T-helper 2 cell treated with Interferon-gamma antibody and Interleukin-4, amounts not matched to agents 5 μg/mL and 100 μg/mL, for 36 hours (primary cell): Measurements from ENCODE around the gene FAM177B.
"Not testable (repeated sequence)": the region's sequence is repeated elsewhere in the genome, so short reads cannot be mapped to it uniquely, and the experiment has no call there.

Experiments used
- DNase-seq: peaks from one replicate; pipeline ENCODE4 v3.0.0; 2021; ENCODE audit warnings: low spot score
- H3K27ac Mint-ChIP-seq: one replicate; pipeline ENCODE4 v1.8.0; 2021; ENCODE audit warnings: mild to moderate bottlenecking, mixed read lengths
- H3K27me3 Mint-ChIP-seq: one replicate; pipeline ENCODE4 v1.8.0; 2021; ENCODE audit warnings: low read depth, mixed read lengths
- H3K36me3 Mint-ChIP-seq: one replicate; pipeline ENCODE4 v1.8.0; 2021; ENCODE audit warnings: low read depth, mixed read lengths
- H3K4me1 Mint-ChIP-seq: one replicate; pipeline ENCODE4 v1.8.0; 2021; ENCODE audit warnings: low read depth, mixed read lengths
- H3K4me3 Mint-ChIP-seq: one replicate; pipeline ENCODE4 v1.8.0; 2022; ENCODE audit warnings: mild to moderate bottlenecking, moderate library complexity, mixed read lengths
- H3K9me3 Mint-ChIP-seq: one replicate; pipeline ENCODE4 v1.8.0; 2021; ENCODE audit warnings: mixed read lengths

FAM177B gene

DNA sequence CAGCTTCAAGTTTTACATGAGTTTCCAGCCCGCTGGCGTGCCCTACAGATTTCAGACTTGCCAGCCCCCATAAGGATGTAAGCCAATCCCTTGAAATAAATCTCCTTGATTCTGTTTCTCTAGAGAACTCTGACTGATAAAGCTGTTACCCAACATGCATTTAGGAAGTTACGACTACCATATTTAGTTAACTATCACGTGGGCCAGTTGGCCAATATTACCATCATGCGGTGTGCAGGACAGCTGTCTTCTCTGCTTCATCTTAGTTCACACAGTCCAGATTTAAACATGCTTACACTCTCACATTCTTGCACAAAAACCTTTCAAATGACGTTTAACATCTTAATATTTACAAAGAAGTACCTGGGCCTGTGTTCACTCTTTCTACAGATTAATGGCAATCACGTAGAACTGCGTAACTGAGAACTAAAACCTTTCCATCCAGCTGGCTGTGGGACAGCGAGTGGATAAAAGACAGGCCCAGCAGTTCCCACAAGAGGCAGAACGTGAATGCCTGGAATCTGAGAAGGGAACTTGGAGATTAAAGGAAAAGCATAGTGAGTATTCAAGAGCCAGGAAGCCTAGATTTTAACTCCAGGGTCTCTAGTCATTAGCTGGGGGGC lies 20.8 kb downstream of the FAM177B start:
- no peak for DNase-seq
- Mint-ChIP-seq H3K4me1 (no peaks in the 10 kb centered on the region), H3K27me3 (peaks cover 2% of the 10 kb centered on the region), H3K27ac (no peak overlapping the region), H3K4me3 (no peak overlapping the region), H3K36me3 (no peaks in the 10 kb centered on the region), H3K9me3 (peaks cover 5% of the 10 kb centered on the region)

DNA sequence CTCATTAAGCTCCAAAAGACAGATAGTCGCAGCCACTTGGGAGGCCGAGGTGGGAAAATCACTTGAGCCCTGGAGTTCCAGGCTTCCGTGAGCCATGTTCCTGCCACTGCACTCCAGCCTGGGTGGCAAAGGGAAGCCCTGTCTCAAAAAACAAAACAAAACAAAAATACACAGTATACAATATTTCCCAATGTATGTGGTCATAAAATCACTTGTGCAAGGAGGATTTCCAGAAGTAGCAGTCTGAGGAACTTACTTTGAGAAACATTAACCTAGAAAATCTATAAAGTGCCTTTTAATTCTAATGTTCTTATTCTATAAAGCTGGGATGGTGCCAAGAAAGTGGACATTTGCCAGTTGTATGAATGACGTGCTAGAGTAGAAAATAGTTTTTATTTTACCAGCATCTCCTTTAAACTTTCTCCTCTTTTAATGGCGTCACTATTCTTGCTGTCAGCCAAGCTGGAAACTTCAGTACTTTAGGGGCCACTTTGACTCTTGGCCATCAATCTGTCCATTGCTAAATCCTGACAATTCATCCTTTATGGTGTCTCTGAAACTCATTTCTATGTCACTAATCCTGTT lies 22.5 kb downstream of the FAM177B start:
- Mint-ChIP-seq H3K36me3 (no peaks in the 10 kb centered on the region), H3K27me3 (peaks cover 2% of the 10 kb centered on the region), H3K4me1 (no peaks in the 10 kb centered on the region), H3K9me3 (peaks cover 13% of the 10 kb centered on the region), H3K4me3 (no peak overlapping the region), H3K27ac (no peak overlapping the region)
- no peak for DNase-seq

- no peak overlapping the region for H3K4me3 Mint-ChIP-seq
- H3K27me3 Mint-ChIP-seq, result peaks cover 2% of the 10 kb centered on the region
- no peaks in the 10 kb centered on the region for H3K4me1 Mint-ChIP-seq
- no peak overlapping the region for H3K27ac Mint-ChIP-seq
- DNase-seq, result no peak
- no peaks in the 10 kb centered on the region for H3K36me3 Mint-ChIP-seq
- peaks cover 13% of the 10 kb centered on the region for H3K9me3 Mint-ChIP-seq
Measured at GRCh38 chr1:222761083-222761482, 24.1 kb downstream of the FAM177B start.

DNA sequence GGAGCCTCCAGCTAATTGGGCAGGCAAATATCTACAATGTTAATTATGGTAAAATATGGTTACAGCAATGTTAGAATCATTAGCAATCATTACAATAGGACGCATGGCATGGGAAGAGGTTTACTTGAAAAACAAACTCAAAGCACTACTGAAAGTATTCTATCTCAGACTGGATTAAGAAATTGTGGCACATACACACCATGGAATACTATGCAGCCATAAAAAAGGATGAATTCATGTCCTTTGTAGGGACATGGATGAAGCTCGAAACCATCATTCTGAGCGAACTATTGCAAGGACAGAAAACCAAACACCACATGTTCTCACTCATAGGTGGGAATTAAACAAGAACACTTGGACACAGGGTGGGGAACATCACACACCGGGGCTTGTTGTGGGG lies 25.2 kb downstream of the FAM177B start:
- DNase-seq, H3K4me1 Mint-ChIP-seq, H3K27ac Mint-ChIP-seq, H3K27me3 Mint-ChIP-seq, H3K36me3 Mint-ChIP-seq, H3K4me3 Mint-ChIP-seq: not testable (repeated sequence)
- peaks cover 13% of the 10 kb centered on the region for H3K9me3 Mint-ChIP-seq

GRCh38 chr1:222767152-222767571 lies 30.2 kb downstream of the FAM177B start:
- Mint-ChIP-seq H3K9me3 (peaks cover 31% of the 10 kb centered on the region), H3K4me3 (no peak overlapping the region), H3K27me3 (no peaks in the 10 kb centered on the region), H3K27ac (no peak overlapping the region), H3K36me3 (no peaks in the 10 kb centered on the region), H3K4me1 (no peaks in the 10 kb centered on the region)
- DNase-seq, result no peak

DNA sequence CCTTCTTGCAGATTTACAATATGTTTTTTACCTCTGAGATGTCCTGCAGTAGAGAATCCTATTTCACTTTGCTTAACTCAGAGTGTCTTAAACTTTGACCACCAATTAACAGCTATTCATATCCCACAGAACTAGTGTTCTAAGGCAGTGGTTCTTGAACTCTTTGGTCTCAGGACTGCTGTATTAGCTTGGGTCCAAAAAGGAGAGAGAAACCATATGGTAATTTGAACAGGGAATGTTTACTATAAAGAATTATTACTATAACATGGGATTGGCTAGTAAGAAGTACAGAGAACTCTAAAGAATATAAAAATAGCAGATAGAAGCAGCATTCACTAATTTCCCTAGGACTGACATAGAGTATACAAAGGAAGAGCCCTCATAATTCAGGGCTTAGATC lies 31.6 kb downstream of the FAM177B start:
- Mint-ChIP-seq H3K36me3 (no peaks in the 10 kb centered on the region), H3K4me1 (no peaks in the 10 kb centered on the region), H3K9me3 (peaks cover 29% of the 10 kb centered on the region), H3K27ac (no peak overlapping the region), H3K27me3 (no peaks in the 10 kb centered on the region), H3K4me3 (no peak overlapping the region)
- no peak for DNase-seq

- Mint-ChIP-seq H3K9me3 (peaks cover 24% of the 10 kb centered on the region), H3K36me3 (no peaks in the 10 kb centered on the region), H3K27me3 (no peaks in the 10 kb centered on the region), H3K4me1 (no peaks in the 10 kb centered on the region), H3K27ac (no peak overlapping the region), H3K4me3 (no peak overlapping the region)
- DNase-seq, result no peak
Measured at GRCh38 chr1:222769181-222769580, 32.2 kb downstream of the FAM177B start.

DNA sequence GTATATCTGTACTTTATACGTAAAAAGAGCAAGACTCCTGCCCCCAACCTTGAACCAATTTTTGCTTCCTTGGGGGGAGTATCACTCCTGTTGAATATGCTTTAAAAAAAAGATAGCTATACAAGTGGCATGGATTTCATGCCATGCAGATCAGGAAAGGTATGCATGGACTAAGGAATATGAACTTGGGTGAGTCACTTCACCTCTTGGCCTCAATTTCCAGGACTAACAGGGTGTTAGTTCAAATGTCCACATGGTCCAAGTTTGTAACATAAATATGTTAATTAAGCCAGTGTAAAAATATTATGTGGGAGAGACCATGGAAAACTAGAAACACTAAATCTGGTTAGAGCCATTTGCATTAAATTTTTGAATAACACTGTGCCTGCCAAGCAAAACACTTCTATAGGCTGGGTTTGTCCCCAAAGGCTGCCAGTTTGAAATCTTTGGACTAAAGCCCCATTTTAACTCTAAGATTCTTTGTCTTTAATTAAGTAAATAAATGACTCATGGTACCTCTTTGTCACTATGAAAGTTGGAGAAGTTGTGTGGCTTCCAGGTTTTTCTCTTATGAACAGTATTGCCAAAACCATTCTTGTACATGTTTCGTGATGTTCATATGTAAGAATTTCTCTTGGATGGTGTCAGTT lies 33.1 kb downstream of the FAM177B start:
- Mint-ChIP-seq H3K4me1 (no peaks in the 10 kb centered on the region), H3K36me3 (no peaks in the 10 kb centered on the region), H3K4me3 (no peak overlapping the region), H3K27me3 (peaks cover 7% of the 10 kb centered on the region), H3K9me3 (peaks cover 21% of the 10 kb centered on the region), H3K27ac (no peak overlapping the region)
- DNase-seq, result no peak

DNA sequence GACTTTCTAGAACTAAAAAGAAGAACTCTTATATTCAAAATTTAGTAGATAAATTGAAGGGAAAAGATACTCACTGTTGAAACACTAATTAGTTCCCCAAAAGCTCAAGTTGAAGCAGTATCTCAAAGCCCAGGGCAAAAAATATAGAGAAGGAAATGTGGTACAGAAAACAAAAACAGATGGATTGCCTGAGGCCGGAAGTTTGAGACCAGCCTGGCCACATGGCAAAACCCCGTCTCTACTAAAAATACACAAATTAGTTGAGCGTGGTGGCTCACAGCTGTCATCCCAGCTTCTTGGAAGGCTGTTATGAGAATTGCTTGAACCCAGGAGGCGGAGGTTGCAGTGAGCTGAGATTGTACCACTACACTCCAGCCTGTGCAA lies 36.0 kb downstream of the FAM177B start:
- no peak for DNase-seq
- Mint-ChIP-seq H3K27ac (no peak overlapping the region), H3K27me3 (peaks cover 9% of the 10 kb centered on the region), H3K9me3 (peaks cover 19% of the 10 kb centered on the region), H3K36me3 (no peaks in the 10 kb centered on the region), H3K4me3 (no peak overlapping the region), H3K4me1 (no peaks in the 10 kb centered on the region)

GRCh38 chr1:222777463-222777862 lies 40.5 kb downstream of the FAM177B start:
- peaks cover 17% of the 10 kb centered on the region for H3K27me3 Mint-ChIP-seq
- H3K4me1 Mint-ChIP-seq, result no peaks in the 10 kb centered on the region
- H3K4me3 Mint-ChIP-seq, result no peak overlapping the region
- H3K36me3 Mint-ChIP-seq, result no peaks in the 10 kb centered on the region
- no peaks in the 10 kb centered on the region for H3K9me3 Mint-ChIP-seq
- no peak overlapping the region for H3K27ac Mint-ChIP-seq
- no peak for DNase-seq

DNA sequence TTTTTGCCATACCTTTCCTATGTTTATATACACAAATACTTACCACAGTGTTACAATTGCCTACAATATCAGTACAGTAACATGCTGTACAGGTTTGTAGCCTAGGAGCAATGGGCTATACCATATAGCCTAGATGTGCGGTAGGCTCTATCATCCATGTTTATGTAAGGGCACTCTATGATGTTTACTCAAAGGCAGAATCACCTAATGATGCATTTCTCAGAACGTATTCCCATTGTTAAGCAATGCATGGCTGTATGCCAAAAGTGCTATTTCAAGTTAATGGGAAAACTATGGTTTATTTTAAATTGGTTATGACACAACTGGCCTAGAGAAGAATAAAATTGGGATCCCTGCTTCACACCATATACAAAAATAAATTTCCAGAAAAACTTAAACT lies 41.0 kb downstream of the FAM177B start:
- no peaks in the 10 kb centered on the region for H3K9me3 Mint-ChIP-seq
- H3K36me3 Mint-ChIP-seq, result no peaks in the 10 kb centered on the region
- no peak for DNase-seq
- H3K27me3 Mint-ChIP-seq, result peaks cover 19% of the 10 kb centered on the region
- H3K4me3 Mint-ChIP-seq, result no peak overlapping the region
- no peaks in the 10 kb centered on the region for H3K4me1 Mint-ChIP-seq
- H3K27ac Mint-ChIP-seq, result no peak overlapping the region

- DNase-seq, result no peak
- peaks cover 2% of the 10 kb centered on the region for H3K4me1 Mint-ChIP-seq
- no peak overlapping the region for H3K27ac Mint-ChIP-seq
- H3K36me3 Mint-ChIP-seq, result no peaks in the 10 kb centered on the region
- H3K4me3 Mint-ChIP-seq, result no peak overlapping the region
- H3K27me3 Mint-ChIP-seq, result peaks cover 19% of the 10 kb centered on the region
- no peaks in the 10 kb centered on the region for H3K9me3 Mint-ChIP-seq
Measured at GRCh38 chr1:222781251-222781650, 44.2 kb downstream of the FAM177B start.

GRCh38 chr1:222783051-222783450 lies 46.0 kb downstream of the FAM177B start:
- H3K27me3 Mint-ChIP-seq, result peaks cover 17% of the 10 kb centered on the region
- H3K4me3 Mint-ChIP-seq, result no peak overlapping the region
- no peak overlapping the region for H3K27ac Mint-ChIP-seq
- no peak for DNase-seq
- H3K4me1 Mint-ChIP-seq, result peaks cover 2% of the 10 kb centered on the region
- H3K9me3 Mint-ChIP-seq, result no peaks in the 10 kb centered on the region
- H3K36me3 Mint-ChIP-seq, result no peaks in the 10 kb centered on the region

DNA sequence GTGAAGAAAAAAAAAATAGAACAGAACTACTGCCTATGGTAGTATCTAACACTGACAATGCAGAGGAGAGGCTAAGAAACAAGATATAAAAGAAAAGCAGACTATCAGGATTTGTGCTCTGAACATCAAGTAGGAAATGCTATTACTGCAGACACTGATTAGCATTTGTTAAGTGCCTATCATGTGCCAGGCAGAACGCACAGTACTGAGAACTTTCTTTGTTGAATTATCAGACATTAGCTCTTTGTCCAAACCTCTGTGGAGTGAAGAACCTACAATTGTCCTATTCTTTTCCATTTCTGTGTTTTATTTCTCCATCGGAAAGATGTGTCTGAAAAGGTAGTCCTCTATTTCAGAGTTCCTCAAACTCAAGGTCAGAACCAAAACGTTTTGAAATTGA lies 47.4 kb downstream of the FAM177B start:
- no peaks in the 10 kb centered on the region for H3K36me3 Mint-ChIP-seq
- H3K27me3 Mint-ChIP-seq, result peaks cover 15% of the 10 kb centered on the region
- peaks cover under 1% of the 10 kb centered on the region for H3K9me3 Mint-ChIP-seq
- no peak overlapping the region for H3K4me3 Mint-ChIP-seq
- H3K27ac Mint-ChIP-seq, result no peak overlapping the region
- H3K4me1 Mint-ChIP-seq, result peaks cover 2% of the 10 kb centered on the region
- DNase-seq, result no peak
